GM19193 (cell line): ENCODE results near the gene SLC25A1.

Experiments
- POLR2A ChIP-seq: IDR thresholded peaks from 4 replicates; pipeline ENCODE4 v1.6.1; 2011; ENCODE audit not compliant: insufficient read depth, insufficient read length; ENCODE audit errors: extremely low read depth

SLC25A1 gene

GRCh38 chr22:19146215-19146968 is 32.1 kb downstream of the SLC25A1 start:
- no peak for TF ChIP-seq POLR2A

GRCh38 chr22:19143967-19144400 is 34.6 kb downstream of the SLC25A1 start:
- no peak for TF ChIP-seq POLR2A

- TF ChIP-seq POLR2A: no peak
Measured at GRCh38 chr22:19143212-19143611, 35.3 kb downstream of the SLC25A1 start.

- no peak for TF ChIP-seq POLR2A
Measured at GRCh38 chr22:19142394-19142793, 36.1 kb downstream of the SLC25A1 start.

GRCh38 chr22:19139974-19140373 is 38.6 kb downstream of the SLC25A1 start:
- no peak for TF ChIP-seq POLR2A

- TF ChIP-seq POLR2A: no peak
Measured at GRCh38 chr22:19139001-19139356, 39.6 kb downstream of the SLC25A1 start.

- TF ChIP-seq POLR2A: no peak
Measured at GRCh38 chr22:19138217-19139000, 40.1 kb downstream of the SLC25A1 start.

GRCh38 chr22:19137384-19138216 is 40.9 kb downstream of the SLC25A1 start:
- no peak for TF ChIP-seq POLR2A

- TF ChIP-seq POLR2A: no peak
Measured at GRCh38 chr22:19136915-19137314, 41.6 kb downstream of the SLC25A1 start.

- no peak for TF ChIP-seq POLR2A
Measured at GRCh38 chr22:19134874-19135273, 43.7 kb downstream of the SLC25A1 start.

- TF ChIP-seq POLR2A: no peak
Measured at GRCh38 chr22:19134176-19134831, 44.2 kb downstream of the SLC25A1 start.

- no peak for TF ChIP-seq POLR2A
Measured at GRCh38 chr22:19133561-19133960, 45.0 kb downstream of the SLC25A1 start.

GRCh38 chr22:19132693-19133400 is 45.7 kb downstream of the SLC25A1 start:
- TF ChIP-seq POLR2A: no peak

GRCh38 chr22:19132153-19132552 is 46.4 kb downstream of the SLC25A1 start:
- TF ChIP-seq POLR2A: no peak
